ENCODE data around the gene EPHB1.
A peak's percentile ranks its signal among the peaks of the same experiment; 100 is the strongest.

GRCh38 chr3:134754768-134755559 lies 40.1 kb upstream of the EPHB1 start:
- TF ChIP-seq CTCF (IDR thresholded peaks at IDR 0.05) (peak; percentile 27 to 57 (median 47)), POLR2AphosphoS5 (IDR thresholded peaks at IDR 0.05) (no peak)

Measured in transverse colon (tissue), 4 donors.